HG02840 (cell line): ENCODE results near the gene ARHGEF7.

Experiments
- ATAC-seq: cut with Tn5 transposase; IDR thresholded peaks from one replicate; pipeline ENCODE4 v1.9.1; 2021; ENCODE audit warnings: mild to moderate bottlenecking, moderate library complexity, moderate number of reproducible peaks; ENCODE audit not compliant: unreplicated experiment, low FRiP score

The ARHGEF7 gene

DNA sequence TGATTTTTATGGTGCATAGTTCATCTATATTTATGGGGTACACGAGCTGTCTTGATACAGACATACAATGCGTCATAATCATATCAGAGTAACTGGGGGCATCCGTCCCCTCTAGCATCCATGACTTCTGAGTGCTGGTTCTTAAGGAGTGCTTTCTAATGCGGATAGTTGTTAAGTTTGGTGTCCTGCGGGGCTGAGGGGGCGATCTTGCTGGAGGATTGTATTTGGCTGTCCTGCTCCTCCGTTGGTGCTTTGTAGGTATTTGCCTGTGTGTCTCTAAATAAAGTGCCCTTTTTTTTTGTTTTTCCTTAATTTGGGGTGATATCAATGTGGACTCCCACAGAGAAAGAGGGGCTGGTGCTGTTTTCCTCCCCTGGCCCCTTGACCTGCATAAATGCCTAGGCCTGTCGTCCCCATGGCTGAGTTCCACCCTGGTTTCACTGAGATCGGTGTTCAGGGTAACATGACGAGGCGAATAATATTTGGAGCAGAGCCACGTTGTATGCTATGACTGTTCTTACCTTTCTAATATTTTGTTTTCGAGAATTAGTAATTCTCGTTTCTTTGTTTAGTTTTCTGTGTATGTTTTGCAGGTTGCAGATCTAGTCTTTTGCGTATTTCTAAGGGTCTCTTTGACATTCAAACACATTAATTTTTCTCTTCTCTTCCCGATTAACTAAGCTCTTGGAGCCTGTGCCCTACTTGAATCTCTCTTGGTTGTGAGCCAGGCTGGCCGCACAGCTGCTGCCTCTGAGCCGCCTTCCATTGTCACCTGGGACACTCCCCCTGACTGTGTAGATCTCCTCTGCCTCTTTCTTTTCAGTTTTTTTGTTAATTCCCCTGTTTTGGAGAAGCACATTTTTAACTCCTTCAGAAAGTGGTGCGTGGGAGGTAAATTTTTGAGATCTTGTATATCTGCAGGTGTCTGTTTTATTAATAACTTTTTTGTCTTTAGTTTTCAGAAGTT is 100.3 kb downstream of the ARHGEF7 start:
- ATAC-seq, result no peak

- no peak for ATAC-seq
Observed at GRCh38 chr13:111216166-111216960, 101.3 kb downstream of the ARHGEF7 start.

GRCh38 chr13:111217641-111218040 is 102.5 kb downstream of the ARHGEF7 start:
- no peak for ATAC-seq

- no peak for ATAC-seq
Observed at GRCh38 chr13:111219280-111219679, 104.2 kb downstream of the ARHGEF7 start.

- ATAC-seq, result no peak
Observed at GRCh38 chr13:111219950-111220349, 104.8 kb downstream of the ARHGEF7 start.

DNA sequence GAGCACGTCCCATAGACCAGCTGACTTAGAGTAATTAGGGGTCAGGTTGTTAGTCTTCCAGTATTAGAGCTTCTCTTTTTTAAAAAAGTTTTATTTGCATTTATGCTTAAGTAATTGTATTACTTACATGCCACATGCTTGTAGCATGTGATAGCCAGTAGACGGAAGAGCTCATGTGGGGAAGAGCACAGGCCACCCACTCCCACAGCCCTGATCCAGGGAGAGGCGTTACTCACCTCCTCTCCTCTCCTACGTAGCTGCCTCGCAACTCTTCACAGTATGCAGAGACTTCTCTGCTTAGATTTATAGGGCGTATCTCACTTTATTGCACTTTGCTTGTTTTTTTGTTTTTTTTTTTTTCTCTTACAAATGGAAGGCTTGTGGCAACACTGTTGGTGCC is 110.1 kb downstream of the ARHGEF7 start:
- ATAC-seq, result no peak

DNA sequence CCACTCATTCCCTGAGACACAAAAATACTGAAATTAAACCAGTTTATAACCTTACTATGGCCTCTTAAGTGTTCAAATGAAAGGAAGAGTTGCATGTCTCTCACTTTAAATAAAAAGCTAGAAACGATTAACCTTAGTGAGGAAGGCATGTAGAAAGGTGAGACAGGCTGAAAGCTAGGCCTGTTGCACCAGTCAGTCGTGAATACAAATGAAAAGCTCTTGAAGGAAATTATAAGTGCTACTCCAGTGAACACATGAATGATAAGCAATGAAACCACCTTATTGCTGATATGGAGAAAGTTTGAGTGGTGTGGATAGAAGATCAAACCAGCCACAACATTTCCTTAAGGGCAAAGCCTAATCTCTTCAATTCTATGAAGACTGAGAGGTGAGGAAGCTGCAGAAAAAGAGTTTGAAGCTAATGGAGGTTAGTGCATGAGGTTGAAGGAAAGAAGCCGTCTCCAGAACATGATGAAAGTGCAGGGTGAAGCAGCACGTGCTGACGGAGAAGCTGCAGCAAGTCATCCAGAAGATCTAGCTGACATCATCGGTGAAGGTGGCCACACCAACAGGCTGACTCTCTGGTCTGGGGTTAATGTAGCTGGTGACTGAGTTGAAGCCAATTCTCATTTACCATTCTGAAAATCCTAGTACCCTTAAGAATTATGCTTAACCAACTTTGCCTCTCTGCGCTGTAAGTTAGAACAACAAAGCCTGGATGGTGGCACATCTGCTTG is 110.9 kb downstream of the ARHGEF7 start:
- no peak for ATAC-seq

GRCh38 chr13:111227405-111227804 is 112.3 kb downstream of the ARHGEF7 start:
- ATAC-seq, result no peak

- no peak for ATAC-seq
Observed at GRCh38 chr13:111228262-111229144, 113.4 kb downstream of the ARHGEF7 start.

DNA sequence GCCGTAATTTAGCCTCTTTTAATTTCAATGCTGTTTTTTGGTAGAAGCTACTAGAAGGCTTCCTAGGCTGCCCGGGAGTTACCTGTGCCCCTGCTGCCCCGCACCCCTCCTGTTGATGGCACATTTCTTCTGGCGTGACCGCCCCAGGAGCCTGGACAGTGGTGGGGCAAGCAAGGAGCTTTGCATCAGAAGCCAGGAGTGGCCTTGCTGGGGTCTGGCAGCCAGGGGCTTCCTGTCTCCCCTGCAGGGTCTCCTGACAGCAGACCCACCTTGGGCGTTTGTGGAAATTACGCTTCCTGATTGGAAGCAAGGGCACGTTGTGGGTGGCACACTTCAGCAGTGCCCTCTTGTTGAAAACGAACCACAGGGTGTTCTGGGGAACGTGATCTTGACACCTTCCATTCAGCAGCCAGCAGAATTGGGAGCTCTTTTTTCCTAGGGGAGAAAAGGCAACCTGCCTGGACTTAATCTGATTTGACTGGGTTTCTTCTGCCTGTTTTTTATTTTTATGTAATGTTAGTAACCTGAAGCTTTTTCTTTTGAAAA is 115.3 kb downstream of the ARHGEF7 start:
- no peak for ATAC-seq

GRCh38 chr13:111232191-111232590 is 117.1 kb downstream of the ARHGEF7 start:
- no peak for ATAC-seq

DNA sequence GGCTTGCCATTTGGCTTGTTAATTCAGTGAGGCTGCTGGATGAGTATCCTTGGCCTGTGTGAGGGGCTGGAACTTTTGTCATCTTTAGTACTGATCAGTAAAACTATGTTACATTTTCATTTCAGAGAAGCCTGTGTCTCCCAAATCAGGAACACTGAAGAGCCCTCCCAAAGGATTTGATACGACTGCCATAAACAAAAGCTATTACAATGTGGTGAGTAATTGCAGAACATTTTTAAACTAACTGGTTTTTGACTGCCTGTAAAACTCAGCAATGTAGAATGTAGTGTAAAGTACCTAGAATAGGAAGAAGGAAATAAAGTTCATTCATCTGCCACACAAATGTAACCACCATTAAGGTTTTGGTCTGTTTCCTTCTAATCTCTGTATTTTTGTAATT is 118.0 kb downstream of the ARHGEF7 start:
- no peak for ATAC-seq

GRCh38 chr13:111239764-111240670 is 124.9 kb downstream of the ARHGEF7 start:
- no peak for ATAC-seq

- ATAC-seq, result no peak
Observed at GRCh38 chr13:111241006-111241755, 126.1 kb downstream of the ARHGEF7 start.

GRCh38 chr13:111241862-111242261 is 126.8 kb downstream of the ARHGEF7 start:
- no peak for ATAC-seq

DNA sequence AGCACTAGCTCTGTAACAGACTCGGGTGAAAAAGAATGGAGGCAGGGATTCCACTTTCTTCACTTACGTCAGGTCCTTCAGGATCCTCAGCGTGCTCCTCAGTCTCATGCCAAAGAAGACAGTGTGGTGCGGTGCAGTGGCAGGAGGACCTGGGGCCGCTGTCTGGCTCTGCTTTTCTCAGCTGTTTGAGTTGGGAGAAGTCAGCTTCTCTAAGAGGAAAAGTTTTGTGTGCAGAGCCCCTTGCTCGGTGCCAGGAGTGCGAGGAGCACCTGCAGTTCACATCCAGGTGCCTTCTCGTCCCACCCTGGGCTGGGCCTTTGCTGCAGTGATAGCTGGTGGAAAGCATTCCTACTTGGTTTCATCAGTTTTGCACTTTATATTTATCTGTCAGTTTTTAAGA is 127.5 kb downstream of the ARHGEF7 start:
- no peak for ATAC-seq

DNA sequence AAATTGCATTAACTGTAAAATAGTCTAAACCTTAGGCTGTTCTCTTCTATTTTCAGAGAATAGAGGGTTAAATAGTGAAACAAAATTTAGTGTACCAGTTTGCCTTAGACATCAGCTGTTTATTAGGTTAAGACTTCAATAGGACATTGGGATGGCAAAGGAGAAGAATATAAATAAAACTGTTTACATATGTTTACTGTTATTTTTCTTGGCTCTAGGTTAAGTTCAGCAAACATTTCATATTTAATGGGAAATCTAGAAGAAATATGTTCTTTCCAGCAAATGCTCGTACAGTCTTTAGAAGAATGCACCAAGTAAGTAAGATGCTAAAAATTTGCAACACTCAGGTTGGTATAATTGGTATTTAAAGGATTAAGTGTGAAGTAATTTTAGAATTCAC is 128.9 kb downstream of the ARHGEF7 start:
- no peak for ATAC-seq
